ENCODE measurements around the gene CFAP52. TPM values are rescaled to one million over a fixed set of nuclear protein-coding genes. Genes with fewer than 3 reads are reported as not detected.

The CFAP52 gene
- total RNA-seq, 1 experiment from 2014 or later, result 0.47 TPM

DNA sequence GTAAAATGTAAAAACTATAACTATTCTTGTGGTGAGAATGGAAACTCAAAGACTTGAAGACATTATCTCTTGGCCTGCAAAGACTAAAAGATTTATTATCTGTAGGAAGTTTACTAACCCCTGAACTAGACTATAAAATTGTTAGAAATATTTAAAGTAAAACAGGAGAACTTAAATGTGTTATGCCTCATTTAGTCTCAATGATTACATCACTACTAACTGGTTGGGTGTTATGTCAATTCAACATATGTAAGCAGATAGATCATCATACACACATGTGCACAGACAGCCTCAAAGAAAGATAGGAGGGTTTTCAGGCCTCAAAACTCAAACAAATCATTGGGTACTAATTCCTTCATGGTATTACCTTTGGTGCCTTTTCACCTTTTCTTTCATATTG, 8.4 kb upstream of the CFAP52 start:
- no peak overlapping the region for H3K4me2 ChIP-seq (ENCODE audit: low read length)
- no peaks in the 10 kb centered on the region for H3F3A ChIP-seq (ENCODE audit: low read length, unreplicated experiment)
- no peak overlapping the region for H2AFZ ChIP-seq (ENCODE audit: low read length)
- no peaks in the 10 kb centered on the region for H3K9me2 ChIP-seq (replicated peaks; ENCODE audit: low read length)
- no peak overlapping the region for H3K9ac ChIP-seq (ENCODE audit: low read length)
- DNase-seq (no peak), ATAC-seq (no peak)
- no peaks in the 10 kb centered on the region for H3K9me3 ChIP-seq (ENCODE audit: low read length)
- H3K36me3 ChIP-seq (ENCODE audit: low read depth, low read length), result no peaks in the 10 kb centered on the region
- TF ChIP-seq, protein P1, sequence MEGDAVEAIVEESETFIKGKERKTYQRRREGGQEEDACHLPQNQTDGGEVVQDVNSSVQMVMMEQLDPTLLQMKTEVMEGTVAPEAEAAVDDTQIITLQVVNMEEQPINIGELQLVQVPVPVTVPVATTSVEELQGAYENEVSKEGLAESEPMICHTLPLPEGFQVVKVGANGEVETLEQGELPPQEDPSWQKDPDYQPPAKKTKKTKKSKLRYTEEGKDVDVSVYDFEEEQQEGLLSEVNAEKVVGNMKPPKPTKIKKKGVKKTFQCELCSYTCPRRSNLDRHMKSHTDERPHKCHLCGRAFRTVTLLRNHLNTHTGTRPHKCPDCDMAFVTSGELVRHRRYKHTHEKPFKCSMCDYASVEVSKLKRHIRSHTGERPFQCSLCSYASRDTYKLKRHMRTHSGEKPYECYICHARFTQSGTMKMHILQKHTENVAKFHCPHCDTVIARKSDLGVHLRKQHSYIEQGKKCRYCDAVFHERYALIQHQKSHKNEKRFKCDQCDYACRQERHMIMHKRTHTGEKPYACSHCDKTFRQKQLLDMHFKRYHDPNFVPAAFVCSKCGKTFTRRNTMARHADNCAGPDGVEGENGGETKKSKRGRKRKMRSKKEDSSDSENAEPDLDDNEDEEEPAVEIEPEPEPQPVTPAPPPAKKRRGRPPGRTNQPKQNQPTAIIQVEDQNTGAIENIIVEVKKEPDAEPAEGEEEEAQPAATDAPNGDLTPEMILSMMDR (conservative IDR thresholded peaks at IDR 0.05; ENCODE audit: low read depth, low read length), result no peak
- no peak for TF ChIP-seq EZH2phosphoT487 (IDR thresholded peaks at IDR 0.05; ENCODE audit: borderline replicate concordance, low read length)
- no peak for TF ChIP-seq EZH2 (IDR thresholded peaks at IDR 0.05; ENCODE audit: low read length, unreplicated experiment)
- H4K20me1 ChIP-seq (ENCODE audit: low read length), result no peaks in the 10 kb centered on the region
- H3K4me3 ChIP-seq (ENCODE audit: low read length), result no peak overlapping the region
- no peaks in the 10 kb centered on the region for H3K79me2 ChIP-seq (ENCODE audit: low read length)
- intact Hi-C loops (cut with micrococcal nuclease), result no loop called here
- no TSS peak for BruUV-seq (replicated peaks)
- H3K27ac ChIP-seq (ENCODE audit: low read length), result no peak overlapping the region
- POLR2A ChIA-PET (ENCODE audit: unreplicated experiment), result no interaction called here
- H3K27me3 ChIP-seq (ENCODE audit: low read length), result no peaks in the 10 kb centered on the region
- no peaks in the 10 kb centered on the region for H3K4me1 ChIP-seq (ENCODE audit: insufficient read depth, low read length)
- CTCF ChIA-PET, result no interaction called here

DNA sequence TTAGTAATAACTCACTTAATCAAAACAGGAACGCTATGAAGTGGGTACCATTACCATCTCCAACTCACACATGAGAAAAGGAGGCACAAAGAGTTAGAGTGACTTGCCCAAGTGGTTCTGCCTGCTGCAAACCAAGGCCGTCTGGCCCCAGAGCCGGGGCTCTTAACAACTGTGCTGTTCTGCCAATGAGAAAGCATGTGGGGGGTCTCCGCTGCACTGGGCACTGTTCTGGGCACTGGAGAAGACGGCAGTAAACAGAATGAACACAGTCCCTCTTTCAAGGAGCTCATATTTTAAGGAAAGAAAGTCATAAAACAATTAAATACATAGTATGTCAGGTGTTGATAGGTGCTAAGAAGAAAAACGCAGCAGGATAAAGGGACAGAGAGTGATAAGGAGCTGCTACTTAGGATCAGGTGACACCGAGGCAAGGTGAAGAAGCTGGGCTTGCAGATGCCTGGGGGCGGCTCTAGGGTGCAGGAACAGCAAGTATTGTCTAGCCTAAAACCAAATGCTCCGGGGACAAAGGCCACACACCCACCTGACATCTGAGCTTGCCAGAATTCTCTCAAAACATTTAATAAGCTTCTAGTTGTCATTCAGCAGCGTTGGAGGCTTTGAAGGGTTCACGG, 7.4 kb upstream of the CFAP52 start:
- BruUV-seq (replicated peaks), result no TSS peak
- intact Hi-C loops (cut with micrococcal nuclease), result no loop called here
- DNase-seq (no peak), ATAC-seq (no peak)
- POLR2A ChIA-PET (ENCODE audit: unreplicated experiment), result no interaction called here
- Histone ChIP-seq H3K27me3 (ENCODE audit: low read length) (no peaks in the 10 kb centered on the region), H3K36me3 (ENCODE audit: low read depth, low read length) (no peaks in the 10 kb centered on the region), H3K27ac (ENCODE audit: low read length) (no peak overlapping the region), H3K4me2 (ENCODE audit: low read length) (no peak overlapping the region), H3K9ac (ENCODE audit: low read length) (no peak overlapping the region), H3K9me3 (ENCODE audit: low read length) (no peaks in the 10 kb centered on the region), H3K4me3 (ENCODE audit: low read length) (no peak overlapping the region), H3K4me1 (ENCODE audit: insufficient read depth, low read length) (no peaks in the 10 kb centered on the region), H3K79me2 (ENCODE audit: low read length) (no peaks in the 10 kb centered on the region), H3K9me2 (replicated peaks; ENCODE audit: low read length) (no peaks in the 10 kb centered on the region), H3F3A (ENCODE audit: low read length, unreplicated experiment) (no peaks in the 10 kb centered on the region), H4K20me1 (ENCODE audit: low read length) (no peaks in the 10 kb centered on the region), H2AFZ (ENCODE audit: low read length) (no peak overlapping the region)
- CTCF ChIA-PET, result no interaction called here
- no peak for TF ChIP-seq EZH2 (IDR thresholded peaks at IDR 0.05; ENCODE audit: low read length, unreplicated experiment)
- no peak for TF ChIP-seq EZH2phosphoT487 (IDR thresholded peaks at IDR 0.05; ENCODE audit: borderline replicate concordance, low read length)
- TF ChIP-seq, protein P1 (conservative IDR thresholded peaks at IDR 0.05; ENCODE audit: low read depth, low read length), result no peak

DNA sequence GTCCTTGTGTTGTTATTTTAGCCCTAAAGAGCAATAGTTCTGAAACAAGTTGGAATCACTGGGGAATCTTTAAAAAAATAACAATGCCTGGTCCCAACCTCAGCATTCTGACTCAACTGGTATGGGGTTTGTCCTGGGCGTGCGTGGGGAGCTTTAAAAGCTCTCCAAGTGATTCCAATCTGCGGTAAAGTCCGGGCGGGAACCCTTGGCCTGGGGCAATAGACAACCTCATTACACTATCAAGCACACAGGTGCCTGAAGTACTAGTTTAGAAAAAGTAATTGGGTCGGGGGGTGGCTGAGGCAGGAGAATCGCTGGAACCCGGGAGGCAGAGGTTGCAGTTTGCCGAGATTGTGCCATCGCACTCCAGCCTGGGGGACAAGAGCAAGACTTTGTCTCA, 5.2 kb upstream of the CFAP52 start:
- peaks cover 9% of the 10 kb centered on the region for H3K79me2 ChIP-seq (ENCODE audit: low read length)
- intact Hi-C loops (cut with micrococcal nuclease), result loop anchor here (10.0 kb wide), 1 partner anchor 174 kb away; no protein-coding TSS in a partner anchor
- ChIA-PET CTCF (no interaction called here), POLR2A (ENCODE audit: unreplicated experiment) (no interaction called here)
- ATAC-seq, result no peak
- H3K4me2 ChIP-seq (ENCODE audit: low read length), result no peak overlapping the region
- H2AFZ ChIP-seq (ENCODE audit: low read length), result no peak overlapping the region
- no peaks in the 10 kb centered on the region for H3K9me3 ChIP-seq (ENCODE audit: low read length)
- no peak for DNase-seq
- 0 out of 2 replicates have a peak, but pooled peaks cover 4% of the 10 kb centered on the region for H3K4me1 ChIP-seq (ENCODE audit: insufficient read depth, low read length)
- no TSS peak for BruUV-seq (replicated peaks)
- no peaks in the 10 kb centered on the region for H3K9me2 ChIP-seq (replicated peaks; ENCODE audit: low read length)
- no peaks in the 10 kb centered on the region for H3K36me3 ChIP-seq (ENCODE audit: low read depth, low read length)
- no peak overlapping the region for H3K27ac ChIP-seq (ENCODE audit: low read length)
- H3K4me3 ChIP-seq (ENCODE audit: low read length), result no peak overlapping the region
- TF ChIP-seq, protein P1 (conservative IDR thresholded peaks at IDR 0.05; ENCODE audit: low read depth, low read length), result no peak
- TF ChIP-seq EZH2 (IDR thresholded peaks at IDR 0.05; ENCODE audit: low read length, unreplicated experiment), result no peak
- no peak for TF ChIP-seq EZH2phosphoT487 (IDR thresholded peaks at IDR 0.05; ENCODE audit: borderline replicate concordance, low read length)
- H3K9ac ChIP-seq (ENCODE audit: low read length), result no peak overlapping the region
- no peaks in the 10 kb centered on the region for H4K20me1 ChIP-seq (ENCODE audit: low read length)
- no peaks in the 10 kb centered on the region for H3F3A ChIP-seq (ENCODE audit: low read length, unreplicated experiment)
- no peaks in the 10 kb centered on the region for H3K27me3 ChIP-seq (ENCODE audit: low read length)
